Neuron (in vitro differentiated cells): ENCODE results near the gene PVALEF.

Experiments used
- H2AFZ ChIP-seq: one replicate; pipeline ENCODE4 v1.6.1; 2013; ENCODE audit warnings: low read depth, mild to moderate bottlenecking, inconsistent platforms, low read length, moderate library complexity
- H3K27me3 ChIP-seq: one replicate; pipeline ENCODE4 v1.6.1; 2013; ENCODE audit warnings: low read length; ENCODE audit not compliant: insufficient read depth
- H3K36me3 ChIP-seq: one replicate; pipeline ENCODE4 v1.6.1; 2013; ENCODE audit warnings: low read length; ENCODE audit not compliant: insufficient read depth
- H3K4me1 ChIP-seq: one replicate; pipeline ENCODE4 v1.6.1; 2013; ENCODE audit warnings: low read length; ENCODE audit not compliant: insufficient read depth
- H3K4me3 ChIP-seq: 2 replicates; pipeline ENCODE4 v1.5.1; 2013; ENCODE audit warnings: mild to moderate bottlenecking, low read length, moderate library complexity
- H3K9me3 ChIP-seq: one replicate; pipeline ENCODE4 v1.6.1; 2013; ENCODE audit warnings: low read length

PVALEF gene

GRCh38 chr17:81164371-81165245, 699 bp upstream of the PVALEF start:
- H3K9me3 ChIP-seq: no peaks in the 10 kb centered on the region
- peak overlapping the region; percentile 50 for H3K4me3 ChIP-seq
- no peaks in the 10 kb centered on the region for H3K27me3 ChIP-seq
- H3K36me3 ChIP-seq: no peaks in the 10 kb centered on the region
- H3K4me1 ChIP-seq: peaks cover 20% of the 10 kb centered on the region
- no peak overlapping the region for H2AFZ ChIP-seq

GRCh38 chr17:81166033-81166492, 756 bp downstream of the PVALEF start, which contains the start of gene AATK:
Gene AATK, minus strand, starts transcription at chr17:81166221. Its CDS starts 229 bp downstream, at chr17:81165992.
- Histone ChIP-seq H3K27me3 (no peaks in the 10 kb centered on the region), H3K4me3 (peak within 1 kb of the TSS; percentile 50), H3K4me1 (peaks cover 20% of the 10 kb centered on the region), H3K9me3 (no peaks in the 10 kb centered on the region), H3K36me3 (no peaks in the 10 kb centered on the region), H2AFZ (peak within 1 kb of the TSS; percentile 3)

GRCh38 chr17:81167194-81167524, 1.9 kb downstream of the PVALEF start:
- no peak overlapping the region for H2AFZ ChIP-seq
- no peak overlapping the region for H3K4me3 ChIP-seq
- no peaks in the 10 kb centered on the region for H3K9me3 ChIP-seq
- H3K36me3 ChIP-seq: no peaks in the 10 kb centered on the region
- peaks cover 20% of the 10 kb centered on the region for H3K4me1 ChIP-seq
- H3K27me3 ChIP-seq: no peaks in the 10 kb centered on the region

GRCh38 chr17:81167638-81168037, 2.3 kb downstream of the PVALEF start:
- H3K36me3 ChIP-seq: no peaks in the 10 kb centered on the region
- H3K4me3 ChIP-seq: no peak overlapping the region
- no peaks in the 10 kb centered on the region for H3K9me3 ChIP-seq
- H3K4me1 ChIP-seq: peaks cover 20% of the 10 kb centered on the region
- H3K27me3 ChIP-seq: no peaks in the 10 kb centered on the region
- no peak overlapping the region for H2AFZ ChIP-seq

- Histone ChIP-seq H3K27me3 (no peaks in the 10 kb centered on the region), H3K4me3 (no peak overlapping the region), H2AFZ (no peak overlapping the region), H3K4me1 (peaks cover 14% of the 10 kb centered on the region), H3K36me3 (no peaks in the 10 kb centered on the region), H3K9me3 (no peaks in the 10 kb centered on the region)
Observed at GRCh38 chr17:81169870-81170309, 4.6 kb downstream of the PVALEF start.

- H3K4me1 ChIP-seq: peaks cover 5% of the 10 kb centered on the region
- H3K9me3 ChIP-seq: no peaks in the 10 kb centered on the region
- no peaks in the 10 kb centered on the region for H3K36me3 ChIP-seq
- no peaks in the 10 kb centered on the region for H3K27me3 ChIP-seq
- no peak overlapping the region for H2AFZ ChIP-seq
- H3K4me3 ChIP-seq: no peak overlapping the region
Observed at GRCh38 chr17:81170727-81171494, 5.6 kb downstream of the PVALEF start.

GRCh38 chr17:81171941-81172340, 6.6 kb downstream of the PVALEF start:
- Histone ChIP-seq H2AFZ (no peak overlapping the region), H3K4me3 (no peak overlapping the region), H3K9me3 (no peaks in the 10 kb centered on the region), H3K4me1 (no peaks in the 10 kb centered on the region), H3K36me3 (no peaks in the 10 kb centered on the region), H3K27me3 (no peaks in the 10 kb centered on the region)

- Histone ChIP-seq H3K4me3 (no peak overlapping the region), H3K27me3 (no peaks in the 10 kb centered on the region), H3K36me3 (no peaks in the 10 kb centered on the region), H3K4me1 (no peaks in the 10 kb centered on the region), H2AFZ (no peak overlapping the region), H3K9me3 (no peaks in the 10 kb centered on the region)
Observed at GRCh38 chr17:81173052-81173761, 7.9 kb downstream of the PVALEF start.

- H3K36me3 ChIP-seq: no peaks in the 10 kb centered on the region
- H3K4me1 ChIP-seq: no peaks in the 10 kb centered on the region
- no peak overlapping the region for H3K4me3 ChIP-seq
- no peak overlapping the region for H2AFZ ChIP-seq
- H3K9me3 ChIP-seq: no peaks in the 10 kb centered on the region
- H3K27me3 ChIP-seq: no peaks in the 10 kb centered on the region
Observed at GRCh38 chr17:81173762-81174155, 8.5 kb downstream of the PVALEF start.

GRCh38 chr17:81176666-81177065, 11.4 kb downstream of the PVALEF start:
- Histone ChIP-seq H3K4me3 (no peak overlapping the region), H3K27me3 (no peaks in the 10 kb centered on the region), H3K9me3 (no peaks in the 10 kb centered on the region), H3K4me1 (peaks cover 2% of the 10 kb centered on the region), H2AFZ (no peak overlapping the region), H3K36me3 (no peaks in the 10 kb centered on the region)

- H3K9me3 ChIP-seq: no peaks in the 10 kb centered on the region
- no peak overlapping the region for H3K4me3 ChIP-seq
- H3K4me1 ChIP-seq: peaks cover 2% of the 10 kb centered on the region
- no peaks in the 10 kb centered on the region for H3K36me3 ChIP-seq
- no peak overlapping the region for H2AFZ ChIP-seq
- H3K27me3 ChIP-seq: no peaks in the 10 kb centered on the region
Observed at GRCh38 chr17:81178136-81179091, 13.1 kb downstream of the PVALEF start.

- H2AFZ ChIP-seq: no peak overlapping the region
- H3K4me1 ChIP-seq: peaks cover 2% of the 10 kb centered on the region
- H3K4me3 ChIP-seq: no peak overlapping the region
- no peaks in the 10 kb centered on the region for H3K36me3 ChIP-seq
- no peaks in the 10 kb centered on the region for H3K27me3 ChIP-seq
- no peaks in the 10 kb centered on the region for H3K9me3 ChIP-seq
Observed at GRCh38 chr17:81179220-81179619, 13.9 kb downstream of the PVALEF start.
